ENCODE measurements around the gene NPR1.
"Not testable (repeated sequence)": the region's sequence is repeated elsewhere in the genome, so short reads cannot be mapped to it uniquely, and the experiment has no call there.

Gene NPR1

GRCh38 chr1:153678519-153679336, at the start of gene NPR1:
NPR1 (plus strand) TSS chr1:153678688; CDS start chr1:153679109, 421 bp downstream.
- no peak for DNase-seq

- DNase-seq, result no peak
Measured at GRCh38 chr1:153629343-153629665, 49.2 kb upstream of the NPR1 start.

GRCh38 chr1:153629971-153630370, 48.5 kb upstream of the NPR1 start:
- DNase-seq, result no peak

- DNase-seq, result no peak
Measured at GRCh38 chr1:153630384-153630783, 48.1 kb upstream of the NPR1 start.

GRCh38 chr1:153631047-153632022, 47.2 kb upstream of the NPR1 start:
- DNase-seq, result no peak

- DNase-seq, result no peak
Measured at GRCh38 chr1:153633161-153633753, 45.2 kb upstream of the NPR1 start.

GRCh38 chr1:153633754-153634665, 44.5 kb upstream of the NPR1 start, which contains the start of gene CHTOP:
CHTOP (plus strand) TSS chr1:153634066; CDS start chr1:153636589, 2,523 bp downstream.
- DNase-seq, result peak; percentile 98

GRCh38 chr1:153635872-153636271, 42.6 kb upstream of the NPR1 start:
- DNase-seq, result no peak

GRCh38 chr1:153636312-153636711, 42.2 kb upstream of the NPR1 start:
- DNase-seq, result no peak

GRCh38 chr1:153638261-153638660, 40.2 kb upstream of the NPR1 start:
- DNase-seq, result no peak

GRCh38 chr1:153639280-153639679, 39.2 kb upstream of the NPR1 start:
- no peak for DNase-seq

GRCh38 chr1:153640213-153640612, 38.3 kb upstream of the NPR1 start:
- DNase-seq, result not testable (repeated sequence)

- no peak for DNase-seq
Measured at GRCh38 chr1:153640861-153641260, 37.6 kb upstream of the NPR1 start.

- no peak for DNase-seq
Measured at GRCh38 chr1:153642161-153642560, 36.3 kb upstream of the NPR1 start.

GRCh38 chr1:153643100-153643499, 35.4 kb upstream of the NPR1 start:
- DNase-seq, result no peak

- no peak for DNase-seq
Measured at GRCh38 chr1:153643816-153644215, 34.7 kb upstream of the NPR1 start.

GRCh38 chr1:153646672-153647345, 31.7 kb upstream of the NPR1 start:
- DNase-seq, result no peak

GRCh38 chr1:153647346-153647714, 31.2 kb upstream of the NPR1 start:
- DNase-seq, result no peak

GRCh38 chr1:153648000-153648643, 30.4 kb upstream of the NPR1 start:
- DNase-seq, result no peak

- no peak for DNase-seq
Measured at GRCh38 chr1:153649137-153649862, 29.2 kb upstream of the NPR1 start.

GRCh38 chr1:153649863-153650235, 28.6 kb upstream of the NPR1 start:
- no peak for DNase-seq
